Fibroblast of lung (primary cell): ENCODE data around the gene ME2. TPM values are rescaled to one million over a fixed set of nuclear protein-coding genes. Genes with fewer than 3 reads are reported as not detected.

Experiments
- DNase-seq, 2 donors: peaks; one replicate each; pipeline versions ENCODE4 v3.0.0 to v3.0.0-alpha.2; 2010; ENCODE audit warnings: low read depth in 2 of 2
- H2AFZ ChIP-seq: 2 replicates; pipeline ENCODE4 v1.5.1; 2012; ENCODE audit warnings: low read length, control low read depth, inconsistent platforms
- H3K27ac ChIP-seq: 2 replicates; pipeline ENCODE4 v1.5.1; 2011; ENCODE audit warnings: low read length, control low read depth; ENCODE audit not compliant: insufficient read depth
- H3K27me3 ChIP-seq: 2 replicates; pipeline ENCODE4 v1.5.1; 2011; ENCODE audit warnings: mild to moderate bottlenecking, low read length; ENCODE audit not compliant: control insufficient read depth, insufficient read depth
- H3K36me3 ChIP-seq: 2 replicates; pipeline ENCODE4 v1.5.1; 2011; ENCODE audit warnings: low read length; ENCODE audit not compliant: control insufficient read depth, insufficient read depth
- H3K4me1 ChIP-seq: 2 replicates; pipeline ENCODE4 v1.5.1; 2011; ENCODE audit warnings: low read length; ENCODE audit not compliant: control insufficient read depth, insufficient read depth; ENCODE audit errors: extremely low read depth
- H3K4me2 ChIP-seq: 2 replicates; pipeline ENCODE4 v1.5.1; 2011; ENCODE audit warnings: low read length, control low read depth; ENCODE audit not compliant: insufficient read depth; ENCODE audit errors: extremely low read depth
- H3K4me3 ChIP-seq, 4 experiments: fragments of 200-600 bp in 1 of 4; sonication (generic) in 1 of 4; replicated peaks in 1 of 4; 2 replicates each; pipeline ENCODE4 v1.5.1; 2011 to 2016; ENCODE audit warnings: low read length in 4 of 4, low read depth in 3 of 4, mild to moderate bottlenecking in 3 of 4, control low read depth in 2 of 4, inconsistent platforms in 1 of 4, mixed read lengths in 1 of 4; ENCODE audit not compliant: insufficient read depth in 1 of 4; ENCODE audit errors: control extremely low read depth in 1 of 4
- H3K79me2 ChIP-seq: 2 replicates; pipeline ENCODE4 v1.5.1; 2012; ENCODE audit warnings: mild to moderate bottlenecking, low read length, inconsistent platforms; ENCODE audit not compliant: control insufficient read depth, insufficient read depth
- H3K9ac ChIP-seq: 2 replicates; pipeline ENCODE4 v1.5.1; 2011; ENCODE audit warnings: mild to moderate bottlenecking, low read length, control low read depth; ENCODE audit not compliant: insufficient read depth
- H3K9me3 ChIP-seq: 2 replicates; pipeline ENCODE4 v1.5.1; 2012; ENCODE audit warnings: low read depth, low read length; ENCODE audit not compliant: control insufficient read depth, insufficient read depth
- H4K20me1 ChIP-seq: 2 replicates; pipeline ENCODE4 v1.5.1; 2011; ENCODE audit warnings: low read length; ENCODE audit not compliant: control insufficient read depth, insufficient read depth; ENCODE audit errors: extremely low read depth
- CTCF ChIP-seq, 2 donors: IDR thresholded peaks in 1 of 2; conservative IDR thresholded peaks in 1 of 2; 1 replicate in 1 of 2; 2 replicates in 1 of 2; pipeline ENCODE4 v1.5.1; 2011 to 2012; ENCODE audit warnings: low read length in 2 of 2, control low read depth in 1 of 2, inconsistent platforms in 1 of 2, low read depth in 1 of 2, mild to moderate bottlenecking in 1 of 2
- EZH2 ChIP-seq: IDR thresholded peaks from 2 replicates; pipeline ENCODE4 v1.5.1; 2012; ENCODE audit warnings: low read length, control low read depth, mild to moderate bottlenecking; ENCODE audit errors: missing control alignments
- polyA plus RNA-seq, 2 donors: library from polyadenylated mRNA; depleted of rRNA in 1 of 2; stranded (reverse) in 1 of 2; unstranded in 1 of 2; fragments of >200 nt; gene quantifications; 2 replicates each; pipeline ENCODE4 v1.2.1, GENCODE V29; 2011 to 2012; ENCODE audit warnings: missing spikeins in 1 of 2
- total RNA-seq: library from RNA; depleted of rRNA; stranded (reverse); fragments of >200 nt; gene quantifications from 2 replicates; pipeline ENCODE4 v1.2.1, GENCODE V29; 2014

ME2 gene
- total and polyA plus RNA-seq, 2 donors (not counting 1 experiment from before 2014, with no cell fraction given): 40.5 to 57.0 TPM

GRCh38 chr18:50982802-50983179, 103.9 kb downstream of the ME2 start:
- peak in 1 of 2 donors; percentile 19 for TF ChIP-seq CTCF (conservative IDR thresholded peaks at IDR 0.05 in 1 of 2, IDR thresholded peaks at IDR 0.05 in 1 of 2; ENCODE audit: low read depth in 1 of 2, low read length in 2 of 2)
- TF ChIP-seq EZH2: no peak
- no peak overlapping the region for H3K4me3 ChIP-seq
- no peaks in the 10 kb centered on the region for H4K20me1 ChIP-seq
- peaks cover 12% of the 10 kb centered on the region for H3K4me1 ChIP-seq
- H3K4me2 ChIP-seq: no peak overlapping the region
- H3K36me3 ChIP-seq: no peaks in the 10 kb centered on the region
- no peaks in the 10 kb centered on the region for H3K9me3 ChIP-seq
- no peak overlapping the region for H2AFZ ChIP-seq
- H3K79me2 ChIP-seq: no peaks in the 10 kb centered on the region
- peak; percentile 7 to 46 for DNase-seq
- H3K27ac ChIP-seq: no peak overlapping the region
- H3K9ac ChIP-seq: no peak overlapping the region
- no peaks in the 10 kb centered on the region for H3K27me3 ChIP-seq

- no peak for TF ChIP-seq EZH2
- no peak for TF ChIP-seq CTCF (conservative IDR thresholded peaks at IDR 0.05 in 1 of 2, IDR thresholded peaks at IDR 0.05 in 1 of 2; ENCODE audit: low read depth in 1 of 2, low read length in 2 of 2)
- Histone ChIP-seq H3K9me3 (no peaks in the 10 kb centered on the region), H3K4me1 (peaks cover 12% of the 10 kb centered on the region), H3K27ac (peak overlapping the region; percentile 30), H4K20me1 (no peaks in the 10 kb centered on the region), H3K36me3 (no peaks in the 10 kb centered on the region), H3K4me2 (peak overlapping the region; percentile 40), H3K4me3 (no peak overlapping the region), H3K27me3 (no peaks in the 10 kb centered on the region), H2AFZ (no peak overlapping the region), H3K9ac (no peak overlapping the region), H3K79me2 (no peaks in the 10 kb centered on the region)
- DNase-seq: peak in 1 of 2 donors; percentile 70
Observed at GRCh38 chr18:50986360-50987087, 107.6 kb downstream of the ME2 start.

GRCh38 chr18:50987261-50987660, 108.3 kb downstream of the ME2 start:
- Histone ChIP-seq H3K9ac (no peak overlapping the region), H2AFZ (no peak overlapping the region), H3K9me3 (no peaks in the 10 kb centered on the region), H3K79me2 (no peaks in the 10 kb centered on the region), H3K27ac (no peak overlapping the region), H4K20me1 (no peaks in the 10 kb centered on the region), H3K4me3 (no peak overlapping the region), H3K4me2 (peak overlapping the region; percentile 40), H3K4me1 (peaks cover 12% of the 10 kb centered on the region), H3K27me3 (no peaks in the 10 kb centered on the region), H3K36me3 (no peaks in the 10 kb centered on the region)
- TF ChIP-seq CTCF (conservative IDR thresholded peaks at IDR 0.05 in 1 of 2, IDR thresholded peaks at IDR 0.05 in 1 of 2; ENCODE audit: low read depth in 1 of 2, low read length in 2 of 2): no peak
- TF ChIP-seq EZH2: no peak
- peak in 1 of 2 donors; percentile 6 for DNase-seq
